HepG2 (cell line): ENCODE results near the gene TNFRSF6B. TPM values are rescaled to one million over a fixed set of nuclear protein-coding genes. Genes with fewer than 3 reads are reported as not detected.

Experiments
- AGO2 ChIP-seq: fragments of 200-400 bp; formaldehyde crosslinking; optimal IDR thresholded peaks from 2 replicates; pipeline ENCODE3; 2017; ENCODE audit warnings: mild to moderate bottlenecking, low read depth, low read length, moderate library complexity
- BATF2 ChIP-seq: sonication (generic); formaldehyde crosslinking; IDR thresholded peaks from 2 replicates; pipeline ENCODE4 v1.8.0; 2022; ENCODE audit warnings: mild to moderate bottlenecking, missing genetic modification reagents, moderate library complexity
- CC2D1A ChIP-seq: sonication (generic); formaldehyde crosslinking; IDR thresholded peaks from 2 replicates; pipeline ENCODE4 v1.8.1; 2023; ENCODE audit warnings: mild to moderate bottlenecking, missing genetic modification reagents
- FOSL1 ChIP-seq: sonication (generic); formaldehyde crosslinking; IDR thresholded peaks from 2 replicates; pipeline ENCODE4 v1.9.0; 2021; ENCODE audit warnings: missing genetic modification reagents, borderline replicate concordance
- FOXA1 ChIP-seq, 2 experiments: fragments of 450-650 bp in 1 of 2; sonication (generic) in 1 of 2; formaldehyde crosslinking in 1 of 2; IDR thresholded peaks; 2 replicates each; pipeline versions ENCODE4 v1.4.0 to v1.6.1; 2016 to 2020; ENCODE audit warnings: missing genetic modification reagents in 1 of 2
- FOXM1 ChIP-seq: sonication (generic); formaldehyde crosslinking; IDR thresholded peaks from 2 replicates; pipeline ENCODE4 v1.5.0; 2020; ENCODE audit warnings: missing genetic modification reagents
- GTF3A ChIP-seq: sonication (generic); formaldehyde crosslinking; conservative IDR thresholded peaks from 2 replicates; pipeline ENCODE4 v1.4.0; 2020; ENCODE audit warnings: mild to moderate bottlenecking, missing genetic modification reagents
- NR2C2 ChIP-seq: sonication (generic); formaldehyde crosslinking; IDR thresholded peaks from 2 replicates; pipeline ENCODE4 v1.4.0; 2020; ENCODE audit warnings: missing genetic modification reagents, mild to moderate bottlenecking, moderate library complexity, borderline replicate concordance
- NR2F1 ChIP-seq, 2 experiments: fragments of 450-650 bp in 1 of 2; formaldehyde crosslinking in 1 of 2; IDR thresholded peaks; 2 replicates each; pipeline versions ENCODE4 v1.5.0 to v1.6.1; 2016 to 2020; ENCODE audit warnings: mild to moderate bottlenecking in 1 of 2, missing compliant biosample characterization in 1 of 2, missing genetic modification reagents in 1 of 2, moderate library complexity in 1 of 2
- POGK ChIP-seq: sonication (generic); formaldehyde crosslinking; conservative IDR thresholded peaks from 2 replicates; pipeline ENCODE4 v1.8.0; 2022; ENCODE audit warnings: mild to moderate bottlenecking, moderate library complexity, missing genetic modification reagents
- PRDM10 ChIP-seq: sonication (generic); formaldehyde crosslinking; IDR thresholded peaks from 2 replicates; pipeline ENCODE4 v1.4.0; 2020; ENCODE audit warnings: low read depth, missing genetic modification reagents
- SNRNP70 ChIP-seq: fragments of 200-400 bp; formaldehyde crosslinking; IDR thresholded peaks from 2 replicates; pipeline ENCODE4 v1.6.1; 2017; ENCODE audit warnings: mild to moderate bottlenecking, low read depth, low read length, moderate library complexity
- THAP11 ChIP-seq: IDR thresholded peaks from 2 replicates; pipeline ENCODE4 v1.6.1; 2016; ENCODE audit warnings: missing biosample characterization, missing genetic modification reagents
- ZBTB25 ChIP-seq: IDR thresholded peaks from 2 replicates; pipeline ENCODE4 v1.6.1; 2018; ENCODE audit warnings: missing genetic modification reagents
- ZMAT3 ChIP-seq: sonication (generic); formaldehyde crosslinking; conservative IDR thresholded peaks from 2 replicates; pipeline ENCODE4 v1.7.0; 2021; ENCODE audit warnings: missing genetic modification reagents
- ZNF800 ChIP-seq: sonication (generic); formaldehyde crosslinking; IDR thresholded peaks from 2 replicates; pipeline ENCODE4 v1.4.0; 2020; ENCODE audit warnings: missing genetic modification reagents
- polyA plus RNA-seq, 8 experiments: library from polyadenylated mRNA; depleted of rRNA in 3 of 8; stranded (reverse) in 7 of 8; unstranded in 1 of 8; fragments of >200 nt; fragmentation: Illumina TruSeq in 4 of 8; extraction: Trizol in 4 of 8; gene quantifications; 2 replicates each; pipeline versions ENCODE4 v1.2.1 to v1.2.3, GENCODE V29; 2011 to 2016; ENCODE audit warnings: low read depth in 4 of 8, missing spikeins in 1 of 8, mixed read lengths in 1 of 8; ENCODE audit not compliant: insufficient read depth in 1 of 8
- total RNA-seq, 5 experiments: library from RNA; depleted of rRNA; stranded (reverse); fragments of >200 nt; fragmentation: Illumina TruSeq; extraction: Trizol; gene quantifications; 2 replicates each; pipeline ENCODE4 v1.2.3, GENCODE V29; 2016; ENCODE audit warnings: low read depth in 1 of 5

Gene TNFRSF6B
- total and polyA plus RNA-seq, 2 of the 13 experiments (the other 11 are each of a cell fraction or from before 2014, with no cell fraction given): 0.24 TPM; not detected in 1

GRCh38 chr20:63744574-63745423 lies 48.3 kb downstream of the TNFRSF6B start (continued):
- TF ChIP-seq PRDM10 (CRISPR knock-in tag): no peak
- TF ChIP-seq POGK (CRISPR knock-in tag): 0 out of 2 replicates have a peak, but pooled peaks have one; percentile 48
- no peak for TF ChIP-seq ZNF800
- no peak for TF ChIP-seq THAP11 (CRISPR knock-in tag)
- TF ChIP-seq FOSL1 (CRISPR knock-in tag): no peak
- no peak for TF ChIP-seq SNRNP70
- peak; percentile 100 for TF ChIP-seq AGO2
- TF ChIP-seq CC2D1A: no peak
- no peak for TF ChIP-seq ZMAT3 (CRISPR knock-in tag)
- TF ChIP-seq GTF3A: peak; percentile 57; the same call in 1 of the 2 replicates
- TF ChIP-seq ZBTB25 (CRISPR knock-in tag): no peak; the same call in 1 of the 2 replicates
- no peak for TF ChIP-seq FOXA1 (IDR thresholded peaks at IDR 0.05)
- no peak for TF ChIP-seq FOXA1 (CRISPR knock-in tag; IDR thresholded peaks at IDR 0.05)
- no peak for TF ChIP-seq NR2F1 (CRISPR knock-in tag; IDR thresholded peaks at IDR 0.05)
- TF ChIP-seq FOXM1: no peak
- no peak for TF ChIP-seq BATF2
- 0 out of 2 replicates have a peak, but pooled peaks have one; percentile 41 for TF ChIP-seq NR2C2 (CRISPR knock-in tag)
